HT-29 (cell line): ENCODE data around the gene C22orf23. TPM values are rescaled to one million over a fixed set of nuclear protein-coding genes. Genes with fewer than 3 reads are reported as not detected.
"Not testable (repeated sequence)": the region's sequence is repeated elsewhere in the genome, so short reads cannot be mapped to it uniquely, and the experiment has no call there.

ENCODE experiments used
- DNase-seq: peaks from one replicate; pipeline ENCODE4 v3.0.0-alpha.2; 2015; ENCODE audit warnings: low spot score
- total RNA-seq: library from RNA; depleted of rRNA; stranded (reverse); fragments of >200 nt; shearing (Covaris generic); gene quantifications from 2 replicates; pipeline ENCODE4 v1.2.3, GENCODE V29; 2014

C22orf23 gene
- total RNA-seq, 1 experiment from 2014 or later, result not detected

DNA sequence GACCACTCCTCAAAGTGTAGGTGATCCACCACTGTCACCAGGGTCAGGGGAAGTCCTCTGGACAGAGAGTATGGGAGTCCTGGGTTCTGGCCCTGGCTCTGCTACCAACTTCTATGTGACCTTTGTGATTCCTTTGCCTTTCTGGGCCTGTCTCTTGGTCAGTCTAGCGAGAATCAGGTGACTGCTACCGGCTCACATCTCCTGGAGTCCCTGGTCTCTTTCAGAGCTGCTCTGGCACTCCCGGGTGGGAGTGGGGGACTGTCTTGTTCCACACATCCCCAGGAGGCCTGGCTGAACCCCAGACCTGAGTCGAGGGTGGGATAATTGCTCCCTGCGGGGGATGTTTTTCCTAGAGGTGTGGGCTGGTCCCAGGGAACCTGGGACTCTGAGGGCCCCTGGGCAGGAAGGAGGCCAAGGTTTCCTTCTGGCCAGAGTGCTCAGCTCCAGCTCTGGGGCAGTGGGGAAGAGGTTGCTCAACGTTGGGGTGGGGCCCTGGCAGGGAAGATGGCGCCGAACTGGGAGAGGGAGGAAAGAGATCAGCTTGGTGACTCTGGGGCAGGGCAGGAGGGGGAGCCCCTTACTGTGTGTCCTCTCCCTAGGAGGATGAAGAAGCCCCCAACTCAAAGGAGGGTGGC is 28.9 kb upstream of the C22orf23 start:
- DNase-seq, result no peak

DNA sequence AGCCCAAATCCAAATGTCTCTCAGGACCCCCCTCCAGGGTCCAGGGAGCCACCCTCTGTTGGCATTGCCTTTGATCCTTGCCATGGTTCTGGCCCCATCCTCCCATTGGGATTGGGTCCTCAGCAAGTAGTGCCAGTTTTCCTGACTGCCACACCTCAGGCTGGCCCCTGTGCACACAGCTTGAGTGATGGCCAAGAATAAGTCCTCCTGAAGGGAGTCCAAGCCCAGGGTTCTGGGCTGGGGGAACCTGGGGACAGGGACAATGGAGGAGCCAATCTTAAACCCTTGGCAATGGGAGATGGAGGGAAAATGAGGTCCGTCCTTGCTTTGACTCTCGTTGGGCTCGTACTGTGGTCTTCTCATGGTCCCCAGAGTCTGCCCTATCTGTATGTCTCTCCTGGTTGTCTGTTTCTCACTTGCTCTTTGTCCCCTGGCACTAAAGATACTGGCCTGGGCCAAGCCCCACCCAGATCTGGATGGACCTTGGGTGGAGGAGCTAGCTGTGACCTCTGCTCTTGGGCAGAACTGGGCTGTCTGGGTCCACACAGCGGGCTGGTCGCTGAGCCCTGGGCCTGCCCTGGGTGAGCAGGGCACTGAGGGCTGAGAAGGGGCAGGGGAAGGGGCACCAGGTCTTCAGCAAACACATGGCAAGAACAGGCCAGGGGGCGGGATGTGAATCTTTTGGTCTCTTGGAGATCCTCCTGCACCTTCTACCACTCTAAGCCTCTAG is 28.0 kb upstream of the C22orf23 start:
- no peak for DNase-seq

DNA sequence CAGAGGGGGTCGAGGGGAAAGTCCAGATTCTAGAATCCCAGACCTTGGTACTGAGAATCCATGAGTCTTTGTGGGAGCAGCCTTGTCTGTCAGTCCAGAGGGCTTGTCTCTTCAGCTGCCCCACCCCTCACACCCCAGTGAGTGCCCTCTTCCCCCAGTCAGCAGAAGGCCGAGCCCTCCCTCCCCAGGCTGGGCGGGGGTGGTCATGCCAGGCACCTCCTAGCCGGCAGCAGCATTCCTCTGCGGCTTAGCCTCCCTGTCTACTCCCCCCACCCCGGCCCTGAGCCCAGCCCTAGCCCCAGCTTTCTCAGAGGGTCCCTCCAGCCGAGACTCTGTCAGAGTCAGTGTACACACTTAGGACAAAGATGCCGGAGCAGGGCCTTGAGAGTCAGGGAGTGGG is 26.4 kb upstream of the C22orf23 start:
- DNase-seq, result no peak

DNA sequence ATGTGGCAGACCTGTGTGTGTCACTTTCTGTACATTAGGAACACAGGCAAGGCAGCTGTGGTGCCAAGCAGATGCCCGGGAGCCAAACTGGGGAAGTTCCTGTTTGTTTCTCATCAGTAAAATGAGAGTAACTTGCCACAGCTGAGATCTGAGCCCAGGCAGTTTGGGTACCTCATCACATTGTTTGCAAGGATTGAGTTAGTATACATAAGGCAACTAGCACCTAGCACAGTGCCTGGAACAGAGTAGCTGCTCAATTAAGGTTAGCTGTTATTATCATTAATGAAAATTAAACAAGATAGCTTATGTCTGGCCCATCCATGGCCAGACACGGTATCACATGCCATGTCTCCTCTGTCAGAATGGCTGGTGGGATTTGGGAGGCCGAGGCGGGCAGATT is 23.1 kb upstream of the C22orf23 start:
- DNase-seq, result no peak

DNA sequence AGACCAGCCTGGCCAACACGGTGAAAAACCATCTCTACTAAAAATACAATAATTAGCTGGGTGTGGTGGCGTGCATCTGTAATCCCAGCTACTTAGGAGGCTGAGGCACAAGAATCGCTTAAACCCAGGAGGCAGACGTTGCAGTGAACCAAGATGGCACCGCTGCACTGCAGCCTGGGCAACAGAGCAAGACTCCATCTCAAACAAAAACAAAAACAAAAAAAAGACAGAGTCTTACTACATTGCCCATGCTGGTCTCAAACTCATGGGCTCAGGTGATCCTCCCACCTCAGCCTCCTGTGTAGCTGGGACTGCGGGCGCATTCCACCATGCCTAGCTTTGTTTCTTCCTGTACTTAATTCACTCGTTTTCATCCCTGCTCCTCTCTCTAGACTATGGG is 22.6 kb upstream of the C22orf23 start:
- DNase-seq, result not testable (repeated sequence)

DNA sequence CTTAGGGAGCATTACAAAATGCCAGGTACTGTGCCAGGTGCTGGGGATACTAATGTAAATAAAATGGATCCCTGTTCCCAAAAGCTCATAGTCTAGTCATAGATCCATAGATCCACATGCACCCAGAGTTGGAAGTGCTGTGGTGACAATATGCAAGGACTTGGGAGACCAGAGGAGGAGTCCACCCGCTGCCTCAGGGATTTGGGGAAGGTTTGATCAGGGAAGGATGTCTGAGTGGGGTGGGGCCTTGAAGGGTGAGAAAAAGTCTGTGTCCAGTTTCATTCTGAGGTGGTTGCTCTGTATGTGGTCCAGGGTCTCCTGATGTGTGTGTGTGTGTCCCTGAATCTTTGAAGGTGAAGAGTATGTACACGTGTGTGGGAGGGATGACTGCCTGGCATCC is 21.8 kb upstream of the C22orf23 start:
- DNase-seq, result no peak

DNA sequence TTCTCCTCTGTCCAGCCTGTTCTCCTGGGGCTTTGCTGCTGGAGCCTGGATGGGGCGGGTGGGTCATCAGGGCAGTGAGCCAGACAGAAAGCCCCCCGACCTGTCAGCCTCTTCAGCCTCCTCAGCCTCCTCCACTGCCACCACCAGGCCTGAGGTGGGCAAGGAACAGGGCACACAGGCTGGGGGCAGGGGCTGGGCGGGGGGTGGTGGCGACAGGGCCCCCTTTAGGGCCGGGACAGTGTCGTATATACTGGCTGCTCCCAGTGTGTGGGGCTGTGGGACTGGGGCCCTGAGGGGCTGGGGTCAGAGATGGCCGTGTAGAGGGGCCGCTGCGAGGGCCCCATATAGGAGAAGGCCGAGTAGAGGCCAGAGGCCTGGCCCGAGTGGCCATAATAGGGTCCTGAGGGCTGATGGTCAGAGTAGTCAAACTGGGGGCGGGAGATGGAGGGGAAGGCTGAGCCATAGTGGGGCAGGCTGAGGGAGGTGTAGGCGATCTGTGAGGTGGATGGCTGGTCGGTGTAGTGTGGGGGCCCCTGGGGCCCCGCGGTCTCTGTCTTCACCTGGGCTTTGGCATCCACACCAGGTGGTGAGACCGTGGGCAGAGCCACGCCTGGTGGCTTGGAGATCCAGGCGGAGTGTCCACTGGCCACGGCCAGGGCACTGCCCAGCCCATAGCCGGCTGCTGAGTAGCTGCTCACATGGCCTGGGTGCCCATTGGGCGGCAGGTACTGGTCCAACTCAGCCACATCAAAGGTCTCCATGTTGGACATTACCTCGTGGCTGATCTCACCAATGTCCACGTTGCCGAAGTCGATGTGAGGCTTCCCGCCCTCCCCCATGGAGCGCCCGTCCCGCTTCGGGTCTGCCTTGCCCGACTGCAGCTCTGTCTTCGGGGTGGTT is 20.1 kb upstream of the C22orf23 start:
- no peak for DNase-seq

DNA sequence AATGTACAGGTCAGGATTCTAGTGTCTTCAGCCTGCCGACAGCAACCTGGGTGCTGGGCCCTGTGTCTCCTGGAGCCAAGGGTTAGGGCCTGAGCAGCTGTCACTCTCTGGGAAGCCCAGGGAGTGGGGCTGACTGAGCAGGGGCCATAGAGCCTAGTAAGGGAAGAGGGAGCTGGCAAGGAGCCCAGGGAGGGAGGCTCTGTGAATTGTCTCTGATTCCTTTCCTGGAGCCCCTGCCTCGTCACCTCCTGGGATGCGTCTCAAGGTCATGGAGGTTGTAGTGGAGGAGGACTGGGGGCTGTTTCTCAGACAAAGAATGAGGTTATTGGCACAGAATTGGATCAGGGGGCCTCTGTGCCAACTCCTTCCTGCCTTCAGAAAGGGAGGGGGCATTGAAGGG is 19.1 kb upstream of the C22orf23 start:
- no peak for DNase-seq

DNA sequence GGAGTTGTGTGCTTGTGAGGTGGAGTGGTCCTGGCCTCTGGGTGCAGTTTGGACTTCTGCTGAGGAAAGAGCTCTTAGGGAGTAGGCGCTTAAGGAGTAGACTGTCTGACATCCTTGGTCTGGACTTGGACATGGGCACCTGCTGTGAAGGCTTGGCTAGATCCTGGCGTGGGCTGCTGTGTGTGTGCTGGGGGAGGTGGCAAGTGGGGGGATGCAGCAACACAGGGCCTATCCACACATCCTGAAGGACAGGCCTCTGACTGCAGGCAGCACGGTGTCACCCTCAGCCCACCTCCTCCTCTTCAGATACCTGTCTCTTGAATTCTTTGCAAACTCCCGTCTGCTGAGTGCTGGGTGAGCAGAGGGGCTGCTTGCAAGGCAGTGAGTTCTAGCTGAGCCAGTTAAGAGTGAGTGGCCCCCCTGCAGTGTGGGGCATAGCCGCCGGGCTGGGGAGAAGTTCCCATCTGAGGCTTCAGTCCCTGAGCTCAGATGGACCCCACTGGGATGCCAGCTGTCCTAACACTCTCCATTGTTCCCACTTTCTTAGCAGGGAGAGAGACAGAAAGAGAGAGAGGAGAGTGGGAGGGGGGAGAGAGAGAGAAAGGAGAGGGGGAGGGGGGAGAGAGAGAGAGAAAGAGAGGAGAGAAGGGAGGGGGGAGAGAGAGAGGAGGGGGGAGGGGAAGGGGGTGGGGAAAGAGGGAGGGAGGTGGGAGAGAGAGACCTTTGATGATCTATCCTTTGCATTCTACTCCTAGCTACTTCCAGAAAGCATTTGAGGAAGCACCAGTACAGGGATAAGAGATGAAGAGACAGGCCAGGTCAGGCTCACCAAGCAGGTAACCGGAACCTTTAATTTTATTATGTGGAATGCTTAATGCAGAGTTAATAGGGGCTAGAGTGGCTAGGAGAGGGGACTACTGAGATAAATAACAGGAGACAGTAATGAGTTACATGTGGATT is 18.4 kb upstream of the C22orf23 start:
- DNase-seq, result no peak

DNA sequence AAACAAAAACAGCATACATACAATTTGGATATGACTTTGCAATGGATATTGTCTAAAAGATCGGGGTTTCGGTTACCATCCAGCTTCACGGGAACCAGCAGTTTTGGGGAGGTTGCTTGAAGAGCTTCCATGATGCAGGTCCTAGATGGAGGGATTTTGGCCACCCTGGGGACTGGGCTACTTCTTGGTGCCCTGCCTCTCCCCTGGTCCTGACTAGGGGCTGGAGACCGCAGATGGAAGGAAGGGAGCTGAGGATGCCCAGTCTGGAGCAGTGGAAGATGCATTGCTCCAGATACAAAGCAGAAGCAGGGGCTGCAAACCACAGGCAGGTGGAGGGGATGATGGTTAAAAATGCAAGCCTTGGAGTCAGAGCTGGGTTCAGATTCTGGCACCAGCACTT is 17.5 kb upstream of the C22orf23 start:
- DNase-seq, result no peak

DNA sequence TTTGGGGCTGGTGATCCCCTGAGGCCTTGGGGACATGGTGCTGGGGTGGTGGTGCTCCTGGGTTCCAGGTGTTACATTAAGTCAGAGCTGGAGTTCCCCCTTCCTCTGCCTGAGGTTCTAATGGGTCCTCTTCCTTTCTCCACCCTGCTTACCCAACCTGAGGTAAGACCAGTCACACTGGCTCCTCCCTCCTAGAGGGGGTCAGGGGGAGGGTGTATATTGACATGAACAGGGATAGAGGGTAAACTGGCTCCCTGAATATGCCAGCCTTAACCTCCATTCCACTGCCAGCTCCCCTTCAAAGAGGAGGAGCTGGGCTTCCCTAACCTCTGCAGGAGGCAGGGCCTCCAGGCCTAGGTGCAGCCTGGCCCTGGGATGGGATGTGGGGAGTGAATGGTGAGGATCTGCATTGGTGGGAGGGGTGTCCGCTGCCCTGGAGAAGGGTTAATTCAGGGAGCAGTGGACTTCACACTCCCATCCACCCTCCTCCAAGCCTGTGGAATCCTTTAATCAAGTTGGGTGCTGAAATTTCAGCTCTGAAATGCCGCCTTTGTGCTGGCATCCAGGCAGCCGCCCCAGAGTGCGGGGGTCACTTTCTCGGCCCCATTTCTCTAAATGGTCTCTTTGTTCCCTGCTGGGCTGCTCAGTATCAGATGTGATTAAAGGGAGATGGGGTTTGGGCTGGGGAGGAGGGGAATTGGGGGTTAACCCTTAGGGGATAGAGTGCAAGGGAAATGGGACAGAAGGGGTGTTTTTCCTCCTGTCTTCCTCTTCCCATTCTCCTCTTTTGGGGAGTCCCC is 15.3 kb upstream of the C22orf23 start:
- no peak for DNase-seq

DNA sequence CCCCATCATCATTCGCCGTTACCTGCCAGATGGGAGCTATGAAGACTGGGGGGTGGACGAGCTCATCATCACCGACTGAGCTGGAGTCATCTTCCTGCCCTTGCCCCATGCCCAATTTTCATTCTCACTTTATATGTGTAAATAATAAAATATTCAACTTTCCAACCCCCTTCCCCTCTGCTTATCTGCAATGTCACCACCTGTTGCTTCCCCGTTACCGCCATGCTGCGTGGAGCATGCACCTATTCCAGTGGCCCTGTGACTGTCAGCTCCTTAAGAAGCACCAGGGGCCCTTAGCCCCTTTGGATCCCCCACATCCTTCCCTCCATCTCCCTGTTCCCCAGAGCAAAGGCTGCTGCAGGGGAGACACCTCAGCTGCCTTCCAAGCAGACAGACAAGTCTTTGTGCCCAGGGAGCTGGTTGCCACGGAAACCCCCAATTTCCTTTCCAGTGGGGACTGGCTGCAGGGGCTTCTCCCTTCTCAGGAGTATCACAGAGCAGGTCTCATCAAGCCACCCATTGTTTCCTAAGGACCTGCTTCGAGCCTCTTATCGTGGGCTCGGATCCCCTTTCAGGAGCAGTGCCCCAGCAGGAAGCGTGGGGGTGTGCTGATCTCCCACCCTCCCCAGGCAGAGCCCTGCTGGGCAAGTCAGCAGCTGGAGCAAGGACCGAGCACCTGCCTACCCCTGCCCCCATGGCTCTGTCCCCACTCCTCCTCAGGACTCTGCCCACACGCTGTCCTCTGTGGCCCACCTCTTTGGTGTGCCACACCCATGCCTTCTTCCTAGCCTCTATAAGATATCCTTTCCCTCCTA is 14.4 kb upstream of the C22orf23 start:
- no peak for DNase-seq

DNA sequence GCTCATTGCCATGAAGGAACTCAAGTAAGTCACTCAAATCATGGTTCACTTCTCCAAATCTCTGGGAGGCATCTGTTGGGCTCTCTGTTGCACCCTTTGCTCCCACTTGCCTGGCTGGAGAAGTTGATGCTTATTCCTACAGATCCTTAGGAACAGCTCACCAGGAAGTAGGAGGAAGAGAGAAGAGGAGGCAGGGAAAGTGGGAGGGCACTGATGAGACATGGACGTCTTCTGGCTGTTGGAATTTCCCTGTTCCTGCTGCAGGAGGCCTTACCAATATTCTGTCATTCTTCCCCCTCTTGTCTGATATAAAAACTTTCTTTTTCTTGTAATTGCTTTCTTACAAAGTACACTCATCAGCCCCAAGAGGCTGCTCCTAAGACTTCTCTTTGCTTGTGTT is 13.7 kb upstream of the C22orf23 start:
- no peak for DNase-seq

DNA sequence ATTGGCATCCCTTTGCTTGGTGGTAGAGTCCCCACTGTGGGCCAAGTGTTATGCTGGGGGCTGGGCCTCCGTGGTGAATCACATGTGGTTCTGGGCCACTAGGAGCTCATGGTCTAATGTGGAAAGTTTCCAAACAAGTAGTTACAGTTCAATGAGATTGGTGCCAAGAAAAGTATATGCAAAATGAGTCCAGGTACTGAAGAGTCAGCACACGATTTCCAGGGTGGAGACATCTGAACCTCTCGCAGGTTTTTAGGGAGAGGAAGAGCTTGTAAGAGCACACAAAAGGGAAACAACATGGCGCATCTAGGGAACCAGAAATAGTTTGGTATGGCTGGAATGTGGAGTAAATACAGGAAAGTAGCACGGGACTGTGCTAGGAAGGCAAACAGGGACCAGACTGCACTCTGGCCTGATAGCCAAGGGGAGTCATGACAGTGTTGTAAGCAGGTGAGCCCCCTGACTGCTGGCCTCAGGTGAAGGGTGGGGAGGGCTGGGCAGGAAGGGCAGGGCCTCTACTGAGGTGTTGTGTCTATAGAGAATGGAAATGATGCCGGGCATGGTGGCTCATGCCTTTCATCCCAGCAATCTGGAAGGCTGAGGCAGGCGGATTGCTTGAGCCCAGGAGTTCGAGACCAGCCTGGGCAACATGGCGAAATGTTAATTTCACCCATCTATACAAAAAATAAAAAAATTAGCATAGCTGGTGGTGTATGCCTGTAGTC is 12.7 kb upstream of the C22orf23 start:
- DNase-seq, result no peak

DNA sequence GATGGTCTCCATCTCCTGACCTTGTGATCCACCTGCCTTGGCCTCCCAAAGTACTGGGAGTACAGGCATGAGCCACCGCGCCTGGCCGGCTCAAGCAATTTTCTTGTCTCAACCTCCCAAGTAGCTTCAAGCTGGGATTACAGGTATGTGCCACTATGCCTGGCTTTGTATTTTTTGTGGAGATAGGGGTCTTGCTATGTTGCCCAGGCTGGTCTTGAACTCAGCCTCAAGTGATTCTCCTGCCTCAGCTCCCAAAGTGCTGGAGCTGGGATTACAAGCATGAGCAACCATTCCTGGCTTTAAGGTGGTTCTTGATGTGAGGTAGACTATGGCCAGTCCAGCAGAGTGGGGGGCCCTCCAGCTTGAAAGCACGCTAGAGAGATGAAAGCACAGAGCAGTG is 7.7 kb upstream of the C22orf23 start:
- DNase-seq, result no peak

DNA sequence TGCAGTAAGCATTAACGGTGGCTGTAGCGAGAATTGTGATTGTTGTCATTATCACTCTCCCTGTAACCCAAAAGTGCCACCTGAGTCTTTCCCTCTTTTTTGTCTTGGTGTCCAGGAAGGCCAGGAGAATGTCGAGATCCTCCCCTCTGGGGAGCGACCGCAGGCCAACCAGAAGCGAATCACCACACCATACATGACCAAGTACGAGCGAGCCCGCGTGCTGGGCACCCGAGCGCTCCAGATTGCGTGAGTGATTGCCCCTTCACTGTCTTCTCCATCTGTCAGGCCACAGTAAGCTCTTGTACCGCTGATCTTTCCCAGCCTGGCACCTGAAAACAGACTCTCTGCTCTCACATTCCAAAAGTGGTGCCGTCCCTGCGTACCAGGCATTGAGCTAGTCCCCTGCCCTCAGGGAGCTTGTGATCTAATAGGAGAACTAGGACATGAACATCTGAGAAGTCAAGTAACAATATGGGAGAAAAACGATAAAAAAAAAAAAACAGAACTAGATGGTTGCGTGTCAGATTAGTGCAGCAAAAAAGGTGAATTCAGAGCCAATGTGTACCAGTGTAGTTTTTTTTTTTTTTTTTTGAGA is 5.9 kb upstream of the C22orf23 start:
- no peak for DNase-seq

DNA sequence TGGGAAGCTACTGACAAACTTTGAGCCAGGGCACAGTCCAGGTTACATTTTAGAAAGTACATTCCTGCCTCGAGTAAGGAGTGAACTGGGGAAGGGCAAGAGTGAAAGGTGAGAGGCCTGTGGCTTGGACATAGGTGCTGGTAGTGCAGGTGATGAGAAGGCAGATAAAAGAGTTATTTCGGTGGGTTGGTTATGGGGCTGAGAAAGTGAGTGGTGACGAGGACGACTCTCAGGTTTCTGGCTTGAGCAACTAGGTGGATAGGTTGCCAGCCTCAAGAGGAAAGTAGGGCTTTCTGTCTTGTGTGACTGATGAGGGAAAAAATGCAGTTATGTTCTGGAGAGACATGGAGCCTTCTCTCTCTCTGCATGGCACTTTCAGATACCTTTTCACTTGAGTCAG is 3.8 kb upstream of the C22orf23 start:
- DNase-seq, result no peak

DNA sequence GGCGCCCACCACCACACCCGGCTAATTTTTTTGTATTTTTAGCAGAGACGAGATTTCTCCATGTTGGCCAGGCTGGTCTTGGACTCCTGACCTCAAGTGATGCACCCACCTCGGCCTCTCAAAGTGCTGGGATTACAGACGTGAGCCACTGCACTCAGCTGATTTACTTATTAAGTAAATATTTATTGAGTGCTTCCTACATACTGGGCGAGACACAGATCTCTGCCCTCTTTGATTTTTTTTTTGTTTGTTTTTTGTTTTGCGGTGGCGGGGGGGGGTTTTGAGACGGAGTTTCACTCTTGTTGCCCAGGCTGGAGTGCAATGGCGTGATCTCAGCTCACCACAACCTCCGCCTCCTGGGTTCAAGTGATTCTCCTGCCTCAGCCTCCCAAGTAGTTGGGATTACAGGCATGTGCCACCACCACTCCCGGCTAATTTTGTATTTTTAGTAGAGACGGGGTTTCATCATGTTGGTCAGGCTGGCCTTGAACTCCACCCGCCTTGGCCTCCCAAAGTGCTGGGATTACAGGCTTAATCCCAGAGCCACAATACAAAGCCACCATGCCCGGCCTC is 2.5 kb upstream of the C22orf23 start:
- DNase-seq, result not testable (repeated sequence)
